Measurements from ENCODE around the gene SMARCC1.

The SMARCC1 gene

GRCh38 chr3:47634996-47635395 is 146.7 kb downstream of the SMARCC1 start:
- ATAC-seq (no peak), DNase-seq (no peak)

- no peak for DNase-seq
- no peak for ATAC-seq
Measured at GRCh38 chr3:47630810-47631209, 150.9 kb downstream of the SMARCC1 start.

GRCh38 chr3:47629770-47630169 is 151.9 kb downstream of the SMARCC1 start:
- ATAC-seq, result no peak
- no peak for DNase-seq

GRCh38 chr3:47628426-47628825 is 153.3 kb downstream of the SMARCC1 start:
- no peak for ATAC-seq

DNA sequence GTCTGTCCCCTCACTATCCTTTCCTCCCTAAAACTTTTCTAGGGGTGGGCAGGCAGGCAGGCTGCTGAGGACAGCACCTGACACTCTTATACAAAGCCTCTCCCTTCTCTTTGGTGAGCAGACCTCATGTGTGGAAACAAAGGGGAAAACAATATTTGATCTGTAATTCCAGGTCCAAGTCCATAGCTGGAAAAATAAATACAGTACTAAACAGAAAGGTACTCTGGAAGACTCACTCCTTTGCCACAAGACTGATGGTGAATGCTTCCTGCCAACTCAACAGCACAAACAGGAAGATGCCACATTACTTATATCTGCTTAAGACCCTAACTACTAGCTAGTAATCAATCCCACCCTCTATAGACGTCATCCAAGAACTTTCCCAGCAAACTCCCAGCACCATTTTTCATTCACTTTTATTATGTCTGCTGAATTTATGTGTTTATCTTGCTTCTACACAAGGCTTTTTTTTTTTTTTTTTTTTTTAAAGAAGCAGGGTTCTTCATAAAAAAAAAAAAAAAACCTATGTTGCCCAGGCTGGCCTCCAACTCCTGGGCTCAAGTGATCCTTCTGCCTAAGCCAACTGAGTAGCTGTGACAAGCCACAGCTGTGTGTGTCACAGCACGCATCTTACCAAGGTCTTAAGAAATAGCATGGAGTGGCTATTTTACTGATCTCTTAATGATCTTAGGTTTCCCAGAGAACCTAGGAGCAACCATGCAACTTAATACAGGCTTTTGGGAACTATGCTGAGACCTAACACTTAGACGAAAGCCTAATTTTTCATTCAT is 158.8 kb downstream of the SMARCC1 start:
- DNase-seq (no peak), ATAC-seq (no peak)

More at GRCh38 chr3:47628426-47628825, 153.3 kb downstream of the SMARCC1 start:
- DNase-seq, result no peak

- DNase-seq (no peak), ATAC-seq (no peak)
Measured at GRCh38 chr3:47617086-47618010, 164.3 kb downstream of the SMARCC1 start.

DNA sequence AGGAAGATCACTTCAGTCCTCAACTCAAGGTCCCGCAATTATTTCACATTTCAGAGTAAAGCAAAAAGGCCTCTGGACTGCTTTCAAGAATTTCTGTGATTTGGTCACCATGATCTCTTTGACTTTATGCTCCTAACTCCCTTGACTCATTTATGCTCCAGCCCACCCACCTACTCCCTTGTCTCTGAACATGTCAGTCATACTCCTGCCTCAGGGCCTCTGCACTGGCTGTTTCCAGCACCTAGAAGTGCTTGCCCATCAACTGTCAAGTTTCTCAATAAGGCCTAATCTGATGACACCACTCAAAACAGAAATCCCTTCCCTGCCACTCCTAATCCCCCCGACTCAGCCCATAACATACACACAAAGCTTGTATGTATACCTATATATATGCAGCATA is 166.9 kb downstream of the SMARCC1 start:
- DNase-seq, result no peak
- peak; percentile 71 for ATAC-seq

DNA sequence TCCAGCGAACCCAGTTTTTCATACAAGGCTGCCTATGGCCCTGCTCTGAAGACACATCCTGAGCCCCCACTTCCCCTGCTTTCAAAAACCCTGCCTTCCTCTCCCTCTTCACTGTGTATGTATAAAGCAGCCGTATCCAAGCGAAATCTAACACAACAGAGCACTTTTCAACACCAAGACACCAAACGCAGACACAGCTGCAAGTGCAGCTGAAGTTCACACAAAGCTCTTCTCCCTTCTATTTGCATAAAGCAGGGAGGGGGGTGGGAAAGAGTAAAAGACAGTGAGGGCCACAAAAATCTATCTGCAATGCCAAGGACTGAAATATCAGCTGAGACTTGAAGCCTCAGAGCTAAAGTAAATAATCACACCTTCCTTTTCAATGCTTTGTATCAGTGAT is 168.0 kb downstream of the SMARCC1 start:
- DNase-seq (no peak), ATAC-seq (no peak)

DNA sequence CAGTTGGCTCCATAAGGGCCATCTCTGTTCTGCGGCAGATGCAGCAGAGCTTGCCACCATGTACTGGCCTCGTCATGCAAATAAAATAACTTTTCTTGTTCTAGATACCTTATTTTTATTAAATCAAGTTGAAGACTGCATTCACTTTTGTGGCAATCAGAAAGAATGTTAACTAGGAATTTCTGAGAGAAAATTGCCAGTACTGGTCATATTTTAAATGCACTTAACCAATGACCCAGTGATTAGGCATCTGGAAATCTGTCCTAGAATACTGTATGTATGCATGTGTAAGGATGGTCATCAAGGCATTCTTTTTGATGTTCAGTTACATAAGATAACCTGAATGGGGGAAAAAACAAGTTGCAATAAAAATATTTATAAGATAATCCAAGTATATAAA is 168.8 kb downstream of the SMARCC1 start:
- no peak for DNase-seq
- ATAC-seq, result no peak

- DNase-seq (no peak), ATAC-seq (no peak)
Measured at GRCh38 chr3:47612178-47612577, 169.5 kb downstream of the SMARCC1 start.

GRCh38 chr3:47611576-47611975 is 170.1 kb downstream of the SMARCC1 start:
- DNase-seq, result no peak
- no peak for ATAC-seq

DNA sequence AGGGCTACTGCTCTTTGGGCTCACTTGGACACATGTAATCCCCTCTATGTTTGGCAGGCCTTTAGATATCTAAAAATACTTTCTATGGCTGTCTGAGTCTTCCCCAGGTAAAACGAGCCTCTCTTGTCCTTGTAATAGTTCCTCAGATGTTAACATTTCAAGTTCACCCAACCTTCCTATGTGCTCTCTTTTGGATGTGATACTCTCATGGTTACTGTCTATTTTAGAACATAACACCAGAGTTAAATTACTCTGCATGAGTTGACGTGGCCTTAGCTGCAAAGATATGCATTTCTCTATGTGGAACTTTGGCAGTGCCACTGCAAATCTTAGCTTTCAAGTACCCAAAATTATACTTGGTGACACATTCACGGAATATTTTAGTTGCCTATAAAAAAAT is 171.1 kb downstream of the SMARCC1 start:
- no peak for ATAC-seq
- DNase-seq, result no peak

- DNase-seq (no peak), ATAC-seq (no peak)
Measured at GRCh38 chr3:47607335-47607734, 174.4 kb downstream of the SMARCC1 start.

GRCh38 chr3:47606165-47606564 is 175.5 kb downstream of the SMARCC1 start:
- DNase-seq (no peak), ATAC-seq (no peak)

DNA sequence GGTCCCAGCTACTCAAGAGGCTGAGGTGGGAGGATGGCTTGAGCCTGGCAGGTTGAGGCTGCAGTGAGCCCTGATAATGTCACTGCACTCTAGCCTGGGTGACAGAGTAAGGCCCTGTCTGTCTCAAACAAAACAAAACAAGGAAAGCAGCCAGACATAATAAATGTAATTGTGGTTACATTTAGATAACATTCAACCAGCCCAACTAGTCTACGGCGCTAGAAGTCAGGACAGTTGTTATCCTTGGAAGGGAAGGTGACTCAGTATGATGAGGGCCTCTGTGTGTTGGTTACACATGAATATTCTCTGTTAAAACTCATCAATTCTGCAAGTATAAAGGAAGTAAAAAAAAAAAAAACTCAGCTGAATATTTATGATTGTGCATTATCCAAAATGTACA is 176.0 kb downstream of the SMARCC1 start:
- ATAC-seq, result no peak
- DNase-seq, result no peak

- DNase-seq (no peak), ATAC-seq (no peak)
Measured at GRCh38 chr3:47604145-47604544, 177.5 kb downstream of the SMARCC1 start.

DNA sequence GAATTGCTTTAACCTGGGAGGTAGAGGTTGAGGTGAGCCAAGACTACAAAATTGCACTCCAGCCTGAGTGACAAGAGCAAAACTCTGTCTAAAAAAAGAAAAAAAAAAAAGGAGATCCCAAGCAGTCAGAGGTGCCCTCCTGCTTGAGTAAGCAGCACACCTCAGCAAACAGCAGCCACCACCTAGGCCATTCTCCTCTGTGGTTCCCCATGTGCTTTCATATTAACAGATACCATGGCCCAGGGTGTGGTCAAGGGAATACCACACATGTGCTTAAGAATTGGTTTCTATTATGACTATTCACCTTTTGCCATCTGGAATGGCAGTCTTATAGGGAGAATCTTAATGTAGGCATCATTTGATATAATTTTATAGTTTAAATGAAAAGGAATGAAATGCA is 178.4 kb downstream of the SMARCC1 start:
- ATAC-seq (no peak), DNase-seq (no peak)

DNA sequence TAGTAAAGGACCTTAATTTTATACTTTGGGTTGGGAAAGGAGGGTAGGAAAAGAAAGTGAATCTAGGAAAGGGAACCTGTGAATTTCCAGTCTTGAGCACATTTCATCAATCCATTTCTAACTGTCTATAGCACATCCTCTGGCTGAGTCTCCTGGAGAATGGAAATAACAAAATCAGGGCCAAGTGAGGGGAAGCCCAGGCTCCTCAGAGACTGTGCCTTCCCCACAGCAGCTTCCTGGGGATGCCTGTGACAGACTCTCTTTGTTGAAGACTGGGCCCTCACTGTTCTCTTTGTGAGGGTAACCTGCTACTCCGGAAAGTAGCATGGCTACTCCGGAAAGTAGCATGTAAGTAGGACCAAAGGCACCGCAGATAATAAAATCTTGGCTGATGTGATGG is 180.4 kb downstream of the SMARCC1 start:
- DNase-seq, result no peak

DNA sequence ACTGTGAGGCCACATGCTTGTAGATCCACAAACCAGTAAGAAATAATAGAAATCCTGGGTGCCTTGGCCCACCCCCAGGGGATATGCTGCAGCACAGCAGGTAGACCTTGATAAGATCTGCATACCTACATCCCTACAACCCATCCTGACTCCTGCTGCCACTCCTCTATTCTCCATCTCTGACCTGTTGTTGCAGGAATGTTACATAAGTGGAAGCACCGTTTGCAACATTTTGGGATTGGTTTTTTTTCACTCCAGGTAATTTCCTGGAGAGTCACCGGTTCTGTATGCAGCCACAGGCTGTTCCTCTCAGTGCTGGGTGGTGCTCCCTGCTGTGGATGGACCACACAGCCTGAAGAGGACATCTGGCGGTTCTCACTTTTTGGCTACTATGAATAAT is 186.9 kb downstream of the SMARCC1 start:
- ATAC-seq, result no peak

More for the DNA sequence above, 180.4 kb downstream of the SMARCC1 start:
- no peak for ATAC-seq

DNA sequence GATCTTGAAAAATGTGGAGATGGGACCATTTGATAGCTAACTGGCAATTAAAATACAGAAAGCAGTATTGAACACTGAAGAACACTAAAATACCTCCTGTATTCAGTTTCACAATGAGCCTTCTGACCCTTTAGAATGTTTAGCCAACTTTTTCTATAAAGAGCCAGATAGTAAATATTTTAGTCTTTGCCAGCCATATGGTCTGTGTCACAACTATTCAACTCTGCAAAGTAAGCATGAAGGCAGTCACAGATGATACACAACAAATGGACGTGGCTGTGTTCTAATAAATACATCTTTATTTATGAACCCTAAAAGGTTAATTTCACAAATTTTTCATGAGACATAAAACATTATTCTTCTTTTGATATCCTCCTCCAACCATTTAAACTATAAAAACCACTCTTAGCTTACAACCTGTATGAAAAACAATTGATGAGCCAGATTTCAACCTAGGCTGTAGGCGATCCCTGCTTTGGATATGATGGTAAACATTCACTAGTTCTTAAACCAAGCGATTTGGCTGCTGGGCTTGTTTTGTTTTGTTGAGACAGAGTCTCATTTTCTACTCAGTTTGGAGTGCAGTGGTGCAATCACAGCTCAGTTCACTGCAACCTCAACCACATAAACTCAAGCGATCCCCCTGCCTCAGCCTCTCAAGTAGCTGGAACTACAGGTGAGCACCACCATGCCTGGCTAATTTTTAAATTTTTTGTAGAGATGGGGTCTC is 189.5 kb downstream of the SMARCC1 start:
- no peak for DNase-seq
- ATAC-seq, result no peak

More for the DNA sequence above, 186.9 kb downstream of the SMARCC1 start:
- no peak for DNase-seq

DNA sequence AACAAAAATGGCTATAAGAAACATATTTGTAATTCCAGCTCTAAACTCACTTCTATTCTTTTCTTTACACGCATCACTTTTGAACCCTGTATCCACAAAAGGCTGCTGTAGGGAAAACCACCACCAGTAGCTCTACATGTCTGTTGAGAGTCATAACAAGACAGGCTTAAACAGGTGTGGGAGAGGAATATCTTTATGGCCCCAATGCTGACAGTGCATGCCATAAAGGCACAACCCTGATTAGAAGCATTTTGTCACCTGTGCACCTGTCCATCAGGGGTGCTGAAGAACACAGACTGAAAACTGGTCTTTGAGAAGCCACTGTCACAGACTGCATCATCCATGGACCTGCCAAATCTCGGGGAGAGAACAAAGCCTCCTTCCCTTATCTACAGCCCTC is 191.5 kb downstream of the SMARCC1 start:
- DNase-seq, result no peak
- no peak for ATAC-seq

DNA sequence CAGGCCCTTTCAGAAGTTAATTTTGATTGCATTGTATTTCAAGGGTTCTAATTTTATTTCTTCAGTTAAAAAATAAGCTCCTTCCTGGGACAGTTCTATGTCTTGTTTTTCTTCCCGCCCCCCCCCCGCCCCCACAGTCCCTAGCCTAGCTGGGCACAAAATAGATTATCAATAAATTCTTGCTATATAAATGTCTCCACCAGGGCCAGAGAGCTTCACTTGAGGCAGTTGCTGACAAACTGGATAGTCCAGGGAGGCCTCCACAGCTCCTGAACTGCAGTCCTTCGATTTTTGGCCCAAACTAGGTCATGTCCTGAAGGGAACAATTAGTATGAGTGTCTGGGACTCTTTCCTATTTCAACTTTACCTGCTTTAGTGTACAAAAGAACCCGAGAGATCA is 193.1 kb downstream of the SMARCC1 start:
- DNase-seq (no peak), ATAC-seq (no peak)

- ATAC-seq, result no peak
- DNase-seq, result no peak
Measured at GRCh38 chr3:47588053-47588452, 193.6 kb downstream of the SMARCC1 start.

All from stimulated activated naive CD8-positive, alpha-beta T cell treated with anti-CD3 and anti-CD28 coated beads, Interleukin-15, Interleukin-2, amounts not matched to agents 100 U/mL and 50 U/mL, for 24 hours (primary cell).